SIG-M5 treated with dmso at 0.1 percent for 504 hours (cell line): ENCODE measurements around the gene LRFN2.

ENCODE experiments used
- DNase-seq: peaks from one replicate; lab custom pipeline; 2025; ENCODE audit not compliant: unreplicated experiment; lab: John Stamatoyannopoulos, UW

The LRFN2 gene

DNA sequence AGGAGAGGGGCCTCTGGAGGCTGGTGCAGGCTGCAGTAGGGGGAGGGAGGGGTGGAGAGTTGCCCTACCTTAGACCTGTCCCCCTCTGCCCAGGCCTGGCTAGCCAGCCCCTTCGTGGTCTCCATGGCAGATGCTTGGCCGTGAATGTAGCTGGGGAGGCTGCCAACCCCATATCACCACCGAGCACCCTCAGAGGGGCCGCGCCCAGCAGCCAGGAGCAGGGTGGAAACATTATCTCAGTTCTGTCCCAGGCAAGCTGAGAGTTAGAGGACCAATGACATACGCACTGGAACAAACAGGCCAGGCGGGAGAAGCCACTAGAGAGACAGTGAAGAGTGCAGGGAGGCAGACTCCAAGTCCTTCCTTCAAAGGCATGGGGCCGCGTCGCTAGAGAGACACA lies 66.5 kb downstream of the LRFN2 start:
- DNase-seq, result no peak

DNA sequence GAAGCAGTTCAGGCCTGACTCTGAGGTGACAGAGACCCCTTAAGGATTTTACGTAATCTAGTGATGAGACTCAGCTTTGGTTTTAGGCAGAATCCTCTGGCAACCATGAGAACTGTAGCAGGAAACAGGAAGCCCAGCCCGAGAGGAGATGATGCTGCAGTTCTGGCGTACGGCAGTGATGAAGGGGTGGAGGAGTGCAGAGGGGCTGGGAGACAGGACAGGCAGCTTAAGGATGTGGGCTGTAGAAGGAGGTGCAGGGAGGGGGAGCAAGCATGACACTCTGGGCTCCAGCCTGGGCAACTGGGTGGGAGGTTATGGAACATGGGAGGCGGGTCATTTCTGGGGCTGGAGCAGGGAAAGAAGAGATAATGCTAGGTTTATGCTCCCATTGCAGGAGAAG lies 67.1 kb downstream of the LRFN2 start:
- no peak for DNase-seq

DNA sequence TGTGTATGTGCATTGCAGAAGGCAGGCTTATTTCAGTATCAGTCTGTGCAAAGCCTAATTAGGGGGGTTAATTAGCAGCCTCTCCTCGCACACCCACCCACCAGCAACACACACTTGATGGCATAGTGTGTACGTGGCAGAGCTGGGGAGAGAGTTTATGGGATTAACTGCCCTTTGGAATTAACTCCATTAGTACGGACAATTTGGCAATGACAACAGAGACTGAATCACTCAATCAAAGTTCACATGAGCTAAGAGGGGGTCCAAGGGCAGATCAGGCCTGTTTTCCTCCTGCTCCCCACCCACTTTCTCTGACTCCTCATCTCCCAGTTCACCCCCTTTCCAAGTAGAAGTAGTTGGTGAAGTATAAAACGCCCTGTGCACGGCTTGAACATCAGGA lies 69.5 kb downstream of the LRFN2 start:
- DNase-seq, result no peak

- DNase-seq, result no peak
These were observed 70.7 kb downstream of the LRFN2 start for GRCh38 chr6:40516429-40516828.

DNA sequence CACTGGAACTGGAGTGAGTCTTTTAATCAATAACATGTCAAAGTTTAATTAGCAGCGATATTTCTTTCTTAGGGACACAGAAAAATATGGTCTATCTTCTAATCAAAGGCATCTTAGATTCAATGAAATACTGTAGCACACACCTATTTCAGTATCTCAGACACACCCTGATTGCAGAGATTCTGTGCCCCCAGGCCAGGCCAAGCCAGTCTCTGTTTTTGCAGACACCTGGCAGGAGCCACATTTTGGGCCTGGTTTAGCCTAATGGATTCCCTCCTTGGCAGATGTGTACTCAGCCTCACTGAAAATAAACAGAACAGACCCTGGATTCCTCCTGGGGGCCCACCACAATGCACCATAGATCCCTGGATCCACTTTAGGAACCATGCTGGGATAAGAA lies 74.8 kb downstream of the LRFN2 start:
- DNase-seq, result no peak

- DNase-seq, result no peak
These were observed 75.3 kb downstream of the LRFN2 start for GRCh38 chr6:40511884-40512283.

GRCh38 chr6:40510442-40510841 lies 76.7 kb downstream of the LRFN2 start:
- DNase-seq, result no peak

DNA sequence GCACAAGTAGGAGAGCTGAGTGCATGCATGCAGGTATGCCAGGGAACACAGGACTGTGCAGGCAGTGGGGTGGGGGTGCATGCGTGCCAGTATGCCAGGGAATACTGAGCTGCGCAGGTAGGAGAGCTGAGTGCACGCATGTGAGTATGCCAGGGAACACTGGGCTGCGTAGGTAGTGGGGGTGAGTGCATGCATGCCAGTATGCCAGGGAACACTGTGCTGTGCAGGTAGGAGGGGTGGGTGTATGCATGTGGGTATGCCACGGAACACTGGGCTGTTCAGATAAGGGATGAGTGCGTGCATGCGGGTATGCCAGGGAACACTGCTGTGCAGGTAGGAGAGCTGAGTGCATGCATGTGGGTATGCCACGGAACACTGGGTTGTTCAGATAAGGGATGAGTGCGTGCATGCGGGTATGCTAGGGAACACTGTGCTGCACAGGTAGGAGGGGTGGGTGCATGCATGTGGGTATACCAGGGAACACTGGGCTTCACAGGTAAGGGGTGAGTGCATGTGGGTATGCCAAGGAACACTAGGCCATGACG lies 77.4 kb downstream of the LRFN2 start:
- DNase-seq, result no peak

GRCh38 chr6:40509086-40509485 lies 78.1 kb downstream of the LRFN2 start:
- no peak for DNase-seq

DNA sequence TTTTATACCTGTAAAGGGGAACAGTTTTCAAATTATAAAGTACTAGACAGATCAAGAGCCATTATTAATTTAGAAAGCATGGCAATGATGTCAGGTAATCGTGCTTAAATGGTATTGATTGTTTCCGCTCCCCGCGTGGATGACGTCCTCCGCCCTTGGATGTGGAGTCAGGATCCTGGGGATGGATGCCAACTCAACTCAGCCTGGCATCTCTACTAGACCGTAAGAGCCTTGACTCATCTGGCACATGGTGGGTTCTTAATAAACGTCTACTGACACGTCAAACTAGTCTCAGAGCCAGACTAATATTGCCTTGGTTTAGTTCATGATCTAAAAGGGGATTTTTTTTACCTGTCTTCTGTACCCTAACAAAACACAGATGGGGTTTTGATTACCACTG lies 80.2 kb downstream of the LRFN2 start:
- DNase-seq, result no peak

DNA sequence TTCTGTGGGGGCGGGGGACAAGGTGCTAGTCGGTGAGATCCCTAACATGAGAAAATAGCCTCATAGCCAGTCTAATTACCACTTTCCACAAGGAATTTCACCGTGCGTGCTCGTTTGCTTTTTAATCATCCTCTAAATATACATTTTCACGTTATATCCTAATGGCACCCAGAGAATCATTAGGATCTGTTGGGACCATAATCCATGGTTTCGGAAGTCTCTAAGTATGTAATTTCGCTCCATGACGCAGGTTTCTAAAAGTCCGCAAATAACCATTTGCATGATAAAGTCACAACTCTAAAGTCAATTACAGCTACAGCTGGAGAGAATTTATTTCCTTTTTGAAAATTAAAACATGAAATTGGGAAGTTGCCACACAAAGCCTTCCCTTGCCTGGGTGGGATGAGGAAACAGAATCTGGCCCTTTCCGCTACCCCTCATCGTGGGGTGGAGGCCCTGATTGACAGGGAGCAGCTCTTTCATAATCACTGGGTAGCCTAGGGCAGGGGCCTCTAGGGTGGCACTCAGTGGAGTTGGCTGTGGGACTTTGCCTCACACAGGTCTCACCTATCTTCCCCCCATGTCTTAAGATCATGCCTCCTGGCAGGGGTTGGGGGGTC lies 81.9 kb downstream of the LRFN2 start:
- DNase-seq, result no peak

DNA sequence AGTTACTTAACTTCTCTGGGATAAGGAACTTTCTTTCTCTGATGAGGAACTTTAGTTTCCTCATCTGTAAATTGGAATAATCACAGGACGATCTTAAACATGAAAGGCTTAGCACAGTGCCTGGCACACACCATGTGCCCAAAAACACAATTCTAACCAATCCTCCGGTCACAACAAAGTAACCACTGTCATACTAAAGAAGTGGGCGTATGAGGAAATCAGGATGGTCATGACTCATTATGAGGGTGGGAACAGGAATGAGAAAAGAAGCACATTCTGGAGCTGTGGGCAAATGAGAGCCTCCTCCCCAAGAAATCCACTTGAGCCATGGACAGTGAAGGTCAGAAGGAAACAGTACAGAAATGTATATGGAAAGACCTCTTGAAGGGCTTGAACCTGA lies 82.9 kb downstream of the LRFN2 start:
- no peak for DNase-seq

- DNase-seq, result no peak
These were observed 86.9 kb downstream of the LRFN2 start for GRCh38 chr6:40500227-40500626.

GRCh38 chr6:40499215-40499614 lies 87.9 kb downstream of the LRFN2 start:
- no peak for DNase-seq

DNA sequence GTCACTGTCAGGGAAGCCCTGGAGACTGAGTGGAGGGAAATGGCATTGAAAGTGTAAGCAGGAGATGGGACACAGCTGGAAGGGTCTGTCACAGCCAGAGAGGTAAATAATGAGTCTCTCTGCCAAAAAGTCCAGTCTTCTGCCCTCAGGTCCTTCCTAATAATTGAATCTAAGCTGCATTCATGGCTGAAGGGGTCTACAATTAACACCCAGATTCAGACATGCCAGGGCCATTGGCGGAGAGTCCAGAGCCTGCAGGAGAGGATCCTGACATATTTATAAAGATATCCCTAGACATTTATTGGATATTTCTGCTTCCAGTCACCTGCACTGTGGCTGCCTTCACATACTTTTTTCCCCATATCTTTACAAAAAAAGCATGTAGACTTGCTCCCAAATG lies 89.0 kb downstream of the LRFN2 start:
- DNase-seq, result no peak

DNA sequence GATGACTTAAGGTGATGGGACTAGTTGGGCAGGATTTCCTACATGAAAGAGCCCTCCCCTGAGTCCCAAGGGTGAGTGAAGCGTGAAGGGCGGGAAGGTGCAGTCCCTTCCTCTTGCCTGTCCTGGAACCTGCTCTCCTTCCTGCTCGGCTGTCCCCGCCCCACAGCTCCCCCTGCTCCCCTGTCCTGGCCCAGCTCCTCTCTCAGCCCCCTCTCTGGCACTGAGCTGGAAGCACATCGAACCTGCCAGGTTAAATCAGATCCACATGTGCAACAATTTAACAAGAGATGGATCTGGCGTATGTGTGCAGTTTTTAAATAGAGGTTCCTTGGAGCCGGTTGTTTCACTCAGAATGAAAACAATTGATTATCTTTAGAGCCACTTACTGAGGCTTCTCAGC lies 95.0 kb downstream of the LRFN2 start:
- no peak for DNase-seq

GRCh38 chr6:40490508-40490907 lies 96.7 kb downstream of the LRFN2 start:
- DNase-seq, result no peak

GRCh38 chr6:40489798-40490197 lies 97.4 kb downstream of the LRFN2 start:
- DNase-seq, result no peak

DNA sequence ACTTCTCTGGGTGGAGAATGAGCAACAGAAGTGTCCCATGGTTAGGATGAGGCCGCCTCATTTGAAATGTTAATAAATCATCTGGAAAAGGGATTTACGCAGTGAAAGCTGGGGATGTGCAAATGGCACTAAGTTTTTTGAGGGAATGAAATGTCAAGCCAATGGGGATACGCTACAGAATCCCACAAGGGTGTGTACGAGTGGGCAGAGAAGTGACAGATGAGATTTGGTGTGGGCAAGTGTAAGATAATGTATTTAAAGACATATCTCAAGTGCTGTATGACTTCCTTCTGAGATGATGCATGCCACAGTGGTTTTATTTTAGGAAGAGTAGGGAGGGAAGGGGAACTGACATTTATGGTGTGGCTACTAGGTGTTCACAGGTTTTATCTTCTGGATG lies 100.6 kb downstream of the LRFN2 start:
- no peak for DNase-seq

GRCh38 chr6:40485795-40486194 lies 101.4 kb downstream of the LRFN2 start:
- DNase-seq, result no peak

DNA sequence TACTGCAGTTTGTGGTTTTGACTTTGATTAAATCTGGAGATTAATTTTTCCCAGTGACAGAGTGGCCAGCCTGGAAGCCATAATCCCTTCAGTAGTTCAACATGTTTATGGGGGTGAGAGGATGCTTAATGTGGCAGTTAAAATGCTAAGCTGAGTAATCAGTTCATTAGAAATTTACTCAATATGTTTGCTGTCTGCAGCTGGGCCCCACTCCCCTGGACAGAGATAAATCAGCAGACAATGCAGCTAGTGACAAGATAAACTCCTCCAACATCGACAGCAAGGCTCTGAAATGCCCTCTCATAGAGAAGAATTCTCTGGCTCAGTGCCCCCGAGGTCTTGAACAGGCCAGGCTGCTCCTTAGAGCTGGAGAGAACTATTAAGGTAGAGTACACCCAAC lies 101.9 kb downstream of the LRFN2 start:
- no peak for DNase-seq

GRCh38 chr6:40484066-40484465 lies 103.1 kb downstream of the LRFN2 start:
- DNase-seq, result no peak

DNA sequence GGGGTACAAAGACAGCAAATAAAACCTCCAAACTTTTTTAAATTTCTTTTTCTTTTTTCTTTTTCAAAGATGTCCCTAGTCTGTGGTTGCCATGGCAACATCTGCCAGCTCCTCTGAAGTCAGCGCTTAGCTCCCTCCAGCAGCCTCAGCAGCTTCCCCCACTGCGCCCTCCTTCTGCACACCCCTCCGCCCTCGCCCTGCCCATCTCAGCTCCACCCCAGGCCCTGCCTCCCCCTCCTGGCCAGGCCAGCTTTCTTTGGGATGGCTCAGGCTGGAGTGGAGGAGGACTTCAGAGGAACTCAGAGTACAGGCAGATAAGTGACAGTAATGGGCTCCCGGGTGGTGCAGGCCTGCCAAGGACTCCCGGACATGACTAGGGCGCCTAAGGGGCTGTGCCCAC lies 104.6 kb downstream of the LRFN2 start:
- no peak for DNase-seq
